HepG2 (cell line): ENCODE data around the gene SYNGR2. TPM values are rescaled to one million over a fixed set of nuclear protein-coding genes. Genes with fewer than 3 reads are reported as not detected.
A peak's percentile ranks its signal among the peaks of the same experiment; 100 is the strongest.

ENCODE experiments used
- ATM ChIP-seq: fragments of 450-650 bp; IDR thresholded peaks from 2 replicates; pipeline ENCODE4 v1.7.1; 2017; ENCODE audit warnings: mild to moderate bottlenecking, borderline replicate concordance
- FOXK1 ChIP-seq: sonication (generic); formaldehyde crosslinking; IDR thresholded peaks from 2 replicates; pipeline ENCODE4 v1.4.0; 2020; ENCODE audit warnings: low read depth, missing genetic modification reagents, borderline replicate concordance
- MED1 ChIP-seq: sonication (generic); formaldehyde crosslinking; IDR thresholded peaks from 2 replicates; pipeline ENCODE4 v1.4.0; 2020; ENCODE audit warnings: missing genetic modification reagents
- NR2C2 ChIP-seq: sonication (generic); formaldehyde crosslinking; IDR thresholded peaks from 2 replicates; pipeline ENCODE4 v1.4.0; 2020; ENCODE audit warnings: missing genetic modification reagents, mild to moderate bottlenecking, moderate library complexity, borderline replicate concordance
- PAWR ChIP-seq: sonication (generic); formaldehyde crosslinking; IDR thresholded peaks from 2 replicates; pipeline ENCODE4 v1.4.0; 2020; ENCODE audit warnings: missing genetic modification reagents, mild to moderate bottlenecking, borderline replicate concordance
- SIN3B ChIP-seq: fragments of 150-350 bp; IDR thresholded peaks from 2 replicates; pipeline ENCODE4 v1.6.1; 2014; ENCODE audit warnings: low read length
- SMAD9 ChIP-seq: sonication (generic); formaldehyde crosslinking; IDR thresholded peaks from 2 replicates; pipeline ENCODE4 v1.5.1; 2020; ENCODE audit warnings: mild to moderate bottlenecking, missing genetic modification reagents
- TMF1 ChIP-seq: sonication (generic); formaldehyde crosslinking; IDR thresholded peaks from 2 replicates; pipeline ENCODE4 v1.8.1; 2022; ENCODE audit warnings: low read depth, missing genetic modification reagents
- ZBTB21 ChIP-seq: sonication (generic); formaldehyde crosslinking; IDR thresholded peaks from 2 replicates; pipeline ENCODE4 v1.4.0; 2020; ENCODE audit warnings: missing genetic modification reagents
- ZFP41 ChIP-seq: sonication (generic); formaldehyde crosslinking; IDR thresholded peaks from 2 replicates; pipeline ENCODE4 v1.4.0; 2020; ENCODE audit warnings: mild to moderate bottlenecking, missing genetic modification reagents, borderline replicate concordance
- ZNF460 ChIP-seq: sonication (generic); formaldehyde crosslinking; IDR thresholded peaks from 2 replicates; pipeline ENCODE4 v1.5.1; 2020; ENCODE audit warnings: missing genetic modification reagents, mild to moderate bottlenecking, borderline replicate concordance
- ZNF577 ChIP-seq: sonication (generic); formaldehyde crosslinking; IDR thresholded peaks from 2 replicates; pipeline ENCODE4 v1.4.0; 2020; ENCODE audit warnings: mild to moderate bottlenecking, low read depth, missing genetic modification reagents, borderline replicate concordance
- polyA plus RNA-seq, 8 experiments: library from polyadenylated mRNA; depleted of rRNA in 3 of 8; stranded (reverse) in 7 of 8; unstranded in 1 of 8; fragments of >200 nt; fragmentation: Illumina TruSeq in 4 of 8; extraction: Trizol in 4 of 8; gene quantifications; 2 replicates each; pipeline versions ENCODE4 v1.2.1 to v1.2.3, GENCODE V29; 2011 to 2016; ENCODE audit warnings: low read depth in 4 of 8, missing spikeins in 1 of 8, mixed read lengths in 1 of 8; ENCODE audit not compliant: insufficient read depth in 1 of 8
- total RNA-seq, 5 experiments: library from RNA; depleted of rRNA; stranded (reverse); fragments of >200 nt; fragmentation: Illumina TruSeq; extraction: Trizol; gene quantifications; 2 replicates each; pipeline ENCODE4 v1.2.3, GENCODE V29; 2016; ENCODE audit warnings: low read depth in 1 of 5
- TF ChIP-seq, protein P1 (sequence below), 2 experiments: fragments of 450-650 bp in 1 of 2; sonication (generic) in 1 of 2; formaldehyde crosslinking in 1 of 2; IDR thresholded peaks; 2 replicates each; pipeline versions ENCODE4 v1.6.1 to v1.8.0; 2016 to 2022; ENCODE audit warnings: antibody characterized with exemption in 1 of 2, mild to moderate bottlenecking in 1 of 2, missing genetic modification reagents in 1 of 2
- TF ChIP-seq, protein P2 (sequence below): sonication (generic); formaldehyde crosslinking; IDR thresholded peaks from 2 replicates; pipeline ENCODE4 v1.4.0; 2020; ENCODE audit warnings: missing genetic modification reagents
- TF ChIP-seq, protein P3 (sequence below): IDR thresholded peaks from 2 replicates; pipeline ENCODE4 v1.6.1; 2016; ENCODE audit warnings: missing genetic modification reagents, missing compliant biosample characterization
- TF ChIP-seq, protein P4 (sequence below): sonication (generic); formaldehyde crosslinking; IDR thresholded peaks from 2 replicates; pipeline ENCODE4 v1.4.0; 2020; ENCODE audit warnings: mild to moderate bottlenecking, low read depth, missing genetic modification reagents
- TF ChIP-seq, protein P5 (sequence below): IDR thresholded peaks from 2 replicates; pipeline ENCODE4 v1.6.1; 2016; ENCODE audit warnings: low read depth, borderline replicate concordance

SYNGR2 gene
- total and polyA plus RNA-seq, 2 of the 13 experiments (the other 11 are each of a cell fraction or from before 2014, with no cell fraction given), result 46.7 to 170 TPM

DNA sequence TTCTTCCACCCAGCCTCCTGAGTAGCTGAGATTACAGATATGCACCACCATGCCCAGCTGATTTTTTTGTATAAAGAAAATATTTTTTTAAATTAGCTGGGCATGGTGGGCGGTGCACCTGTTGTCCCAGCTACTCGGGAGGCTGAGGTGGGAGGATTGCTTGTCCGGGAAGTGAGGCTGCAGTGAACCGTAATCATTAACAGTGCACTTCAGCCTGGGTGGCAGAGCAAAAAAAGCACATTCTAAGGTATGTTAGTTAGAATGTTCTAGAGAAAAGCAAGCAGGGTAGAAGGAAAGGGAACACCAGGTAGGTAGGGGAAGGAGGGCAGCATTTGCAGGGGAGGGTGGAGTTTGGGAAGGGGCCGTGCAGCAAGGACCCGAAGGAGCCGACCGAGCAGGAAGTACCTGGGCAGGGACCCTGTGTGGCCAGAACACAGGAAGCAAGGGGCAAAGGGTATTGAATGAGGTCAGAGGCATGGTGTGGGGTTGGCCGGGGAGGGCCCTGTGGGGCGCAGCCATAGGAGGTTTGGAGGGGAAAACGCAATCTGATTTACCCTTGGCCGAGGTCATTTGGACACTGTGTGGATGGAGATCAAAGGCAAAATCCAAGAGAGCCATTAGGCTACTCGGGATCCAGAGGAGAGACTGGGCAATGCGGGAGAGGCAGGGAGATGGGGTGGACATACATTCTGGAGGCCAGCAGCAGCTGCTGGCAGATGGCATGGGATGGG lies 19.9 kb upstream of the SYNGR2 start (continued):
- TF ChIP-seq, protein P1, sequence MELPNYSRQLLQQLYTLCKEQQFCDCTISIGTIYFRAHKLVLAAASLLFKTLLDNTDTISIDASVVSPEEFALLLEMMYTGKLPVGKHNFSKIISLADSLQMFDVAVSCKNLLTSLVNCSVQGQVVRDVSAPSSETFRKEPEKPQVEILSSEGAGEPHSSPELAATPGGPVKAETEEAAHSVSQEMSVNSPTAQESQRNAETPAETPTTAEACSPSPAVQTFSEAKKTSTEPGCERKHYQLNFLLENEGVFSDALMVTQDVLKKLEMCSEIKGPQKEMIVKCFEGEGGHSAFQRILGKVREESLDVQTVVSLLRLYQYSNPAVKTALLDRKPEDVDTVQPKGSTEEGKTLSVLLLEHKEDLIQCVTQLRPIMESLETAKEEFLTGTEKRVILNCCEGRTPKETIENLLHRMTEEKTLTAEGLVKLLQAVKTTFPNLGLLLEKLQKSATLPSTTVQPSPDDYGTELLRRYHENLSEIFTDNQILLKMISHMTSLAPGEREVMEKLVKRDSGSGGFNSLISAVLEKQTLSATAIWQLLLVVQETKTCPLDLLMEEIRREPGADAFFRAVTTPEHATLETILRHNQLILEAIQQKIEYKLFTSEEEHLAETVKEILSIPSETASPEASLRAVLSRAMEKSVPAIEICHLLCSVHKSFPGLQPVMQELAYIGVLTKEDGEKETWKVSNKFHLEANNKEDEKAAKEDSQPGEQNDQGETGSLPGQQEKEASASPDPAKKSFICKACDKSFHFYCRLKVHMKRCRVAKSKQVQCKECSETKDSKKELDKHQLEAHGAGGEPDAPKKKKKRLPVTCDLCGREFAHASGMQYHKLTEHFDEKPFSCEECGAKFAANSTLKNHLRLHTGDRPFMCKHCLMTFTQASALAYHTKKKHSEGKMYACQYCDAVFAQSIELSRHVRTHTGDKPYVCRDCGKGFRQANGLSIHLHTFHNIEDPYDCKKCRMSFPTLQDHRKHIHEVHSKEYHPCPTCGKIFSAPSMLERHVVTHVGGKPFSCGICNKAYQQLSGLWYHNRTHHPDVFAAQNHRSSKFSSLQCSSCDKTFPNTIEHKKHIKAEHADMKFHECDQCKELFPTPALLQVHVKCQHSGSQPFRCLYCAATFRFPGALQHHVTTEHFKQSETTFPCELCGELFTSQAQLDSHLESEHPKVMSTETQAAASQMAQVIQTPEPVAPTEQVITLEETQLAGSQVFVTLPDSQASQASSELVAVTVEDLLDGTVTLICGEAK (IDR thresholded peaks at IDR 0.05), result no peak
- TF ChIP-seq, protein P1 (CRISPR knock-in tag; IDR thresholded peaks at IDR 0.05), result peak; percentile 34; the same call in 1 of the 2 replicates
- TF ChIP-seq, protein P2, sequence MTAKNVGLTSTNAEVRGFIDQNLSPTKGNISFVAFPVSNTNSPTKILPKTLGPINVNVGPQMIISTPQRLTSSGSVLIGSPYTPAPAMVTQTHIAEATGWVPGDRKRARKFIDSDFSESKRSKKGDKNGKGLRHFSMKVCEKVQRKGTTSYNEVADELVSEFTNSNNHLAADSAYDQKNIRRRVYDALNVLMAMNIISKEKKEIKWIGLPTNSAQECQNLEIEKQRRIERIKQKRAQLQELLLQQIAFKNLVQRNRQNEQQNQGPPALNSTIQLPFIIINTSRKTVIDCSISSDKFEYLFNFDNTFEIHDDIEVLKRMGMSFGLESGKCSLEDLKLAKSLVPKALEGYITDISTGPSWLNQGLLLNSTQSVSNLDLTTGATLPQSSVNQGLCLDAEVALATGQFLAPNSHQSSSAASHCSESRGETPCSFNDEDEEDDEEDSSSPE (CRISPR knock-in tag), result no peak
- TF ChIP-seq TMF1 (CRISPR knock-in tag) (no peak), SMAD9 (no peak), ZNF460 (CRISPR knock-in tag) (0 out of 2 replicates have a peak, but pooled peaks have one; percentile 28), PAWR (CRISPR knock-in tag) (no peak), MED1 (CRISPR knock-in tag) (no peak; the same call in 1 of the 2 replicates), NR2C2 (CRISPR knock-in tag) (peak; percentile 90), FOXK1 (CRISPR knock-in tag) (no peak; the same call in 1 of the 2 replicates), ZBTB21 (CRISPR knock-in tag) (no peak), SIN3B (no peak), ZFP41 (CRISPR knock-in tag) (no peak), ATM (no peak), ZNF577 (CRISPR knock-in tag) (no peak)
- TF ChIP-seq, protein P3, sequence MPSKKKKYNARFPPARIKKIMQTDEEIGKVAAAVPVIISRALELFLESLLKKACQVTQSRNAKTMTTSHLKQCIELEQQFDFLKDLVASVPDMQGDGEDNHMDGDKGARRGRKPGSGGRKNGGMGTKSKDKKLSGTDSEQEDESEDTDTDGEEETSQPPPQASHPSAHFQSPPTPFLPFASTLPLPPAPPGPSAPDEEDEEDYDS (CRISPR knock-in tag), result no peak
- TF ChIP-seq, protein P4, sequence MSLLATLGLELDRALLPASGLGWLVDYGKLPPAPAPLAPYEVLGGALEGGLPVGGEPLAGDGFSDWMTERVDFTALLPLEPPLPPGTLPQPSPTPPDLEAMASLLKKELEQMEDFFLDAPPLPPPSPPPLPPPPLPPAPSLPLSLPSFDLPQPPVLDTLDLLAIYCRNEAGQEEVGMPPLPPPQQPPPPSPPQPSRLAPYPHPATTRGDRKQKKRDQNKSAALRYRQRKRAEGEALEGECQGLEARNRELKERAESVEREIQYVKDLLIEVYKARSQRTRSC (CRISPR knock-in tag), result no peak
- TF ChIP-seq, protein P5, sequence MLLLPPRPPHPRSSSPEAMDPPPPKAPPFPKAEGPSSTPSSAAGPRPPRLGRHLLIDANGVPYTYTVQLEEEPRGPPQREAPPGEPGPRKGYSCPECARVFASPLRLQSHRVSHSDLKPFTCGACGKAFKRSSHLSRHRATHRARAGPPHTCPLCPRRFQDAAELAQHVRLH (CRISPR knock-in tag), result peak; percentile 27; the same call in 1 of the 2 replicates
